ENCODE measurements around the gene CIB4.

Gene CIB4

GRCh38 chr2:26584191-26584590 lies 57.0 kb downstream of the CIB4 start:
- no peaks in the 10 kb centered on the region for H3K27me3 ChIP-seq (ENCODE audit: insufficient read depth, low read length, poor library complexity)
- no peak overlapping the region for H3K27ac ChIP-seq (ENCODE audit: low read depth, low read length)
- no peak overlapping the region for H4K8ac ChIP-seq (ENCODE audit: low read depth, low read length)
- H3K36me3 ChIP-seq (ENCODE audit: control insufficient read depth, insufficient read depth, low read length), result no peaks in the 10 kb centered on the region
- H3K79me2 ChIP-seq (ENCODE audit: control insufficient read depth, insufficient read depth, low read length), result no peaks in the 10 kb centered on the region
- H3K9ac ChIP-seq (ENCODE audit: low read length), result no peak overlapping the region
- DNase-seq, result no peak
- WGBS (ENCODE audit: extremely low coverage, insufficient coverage, low lambda C conversion rate), result no CpG with 5 or more reads among the region's 4 CpGs
- no peak overlapping the region for H4K5ac ChIP-seq (ENCODE audit: low read length)
- no peak overlapping the region for H2BK5ac ChIP-seq (ENCODE audit: low read length)
- H3K79me1 ChIP-seq (ENCODE audit: low read length), result no peaks in the 10 kb centered on the region
- H3K18ac ChIP-seq (ENCODE audit: low read length), result no peak overlapping the region
- no peak overlapping the region for H3K4ac ChIP-seq (ENCODE audit: low read depth, low read length)
- no peak overlapping the region for H3K23ac ChIP-seq (ENCODE audit: low read length)
- H3K4me2 ChIP-seq (ENCODE audit: low read length), result no peak overlapping the region
- no peak overlapping the region for H2BK120ac ChIP-seq (ENCODE audit: low read depth, low read length)
- H3K4me3 ChIP-seq (ENCODE audit: low read length), result no peak overlapping the region
- H3K56ac ChIP-seq (ENCODE audit: low read length), result no peak overlapping the region
- H2BK15ac ChIP-seq (replicated peaks; ENCODE audit: low read depth), result no peak overlapping the region
- no peaks in the 10 kb centered on the region for H3K4me1 ChIP-seq (ENCODE audit: control insufficient read depth, low read depth, low read length)
- H2AK5ac ChIP-seq (ENCODE audit: low read length), result no peak overlapping the region

- no peaks in the 10 kb centered on the region for H3K36me3 ChIP-seq (ENCODE audit: control insufficient read depth, insufficient read depth, low read length)
Observed at GRCh38 chr2:26583381-26583911, 57.7 kb downstream of the CIB4 start.

GRCh38 chr2:26582890-26583289 lies 58.3 kb downstream of the CIB4 start:
- Histone ChIP-seq H3K18ac (ENCODE audit: low read length) (no peak overlapping the region), H3K4me3 (ENCODE audit: low read length) (no peak overlapping the region), H3K27ac (ENCODE audit: low read depth, low read length) (no peak overlapping the region), H3K4ac (ENCODE audit: low read depth, low read length) (no peak overlapping the region), H3K56ac (ENCODE audit: low read length) (no peak overlapping the region), H4K5ac (ENCODE audit: low read length) (no peak overlapping the region), H3K4me1 (ENCODE audit: control insufficient read depth, low read depth, low read length) (no peaks in the 10 kb centered on the region), H3K36me3 (ENCODE audit: control insufficient read depth, insufficient read depth, low read length) (no peaks in the 10 kb centered on the region), H2BK5ac (ENCODE audit: low read length) (no peak overlapping the region), H3K9ac (ENCODE audit: low read length) (no peak overlapping the region), H2BK120ac (ENCODE audit: low read depth, low read length) (no peak overlapping the region), H3K4me2 (ENCODE audit: low read length) (no peak overlapping the region), H3K23ac (ENCODE audit: low read length) (no peak overlapping the region), H3K79me2 (ENCODE audit: control insufficient read depth, insufficient read depth, low read length) (no peaks in the 10 kb centered on the region), H4K8ac (ENCODE audit: low read depth, low read length) (no peak overlapping the region), H3K79me1 (ENCODE audit: low read length) (no peaks in the 10 kb centered on the region), H3K27me3 (ENCODE audit: insufficient read depth, low read length, poor library complexity) (no peaks in the 10 kb centered on the region), H2BK15ac (replicated peaks; ENCODE audit: low read depth) (no peak overlapping the region), H2AK5ac (ENCODE audit: low read length) (no peak overlapping the region)
- WGBS (ENCODE audit: extremely low coverage, insufficient coverage, low lambda C conversion rate), result no CpG with 5 or more reads among the region's 5 CpGs
- DNase-seq, result no peak

More at GRCh38 chr2:26583381-26583911, 57.7 kb downstream of the CIB4 start:
- no peak overlapping the region for H2AK5ac ChIP-seq (ENCODE audit: low read length)
- no peak overlapping the region for H3K27ac ChIP-seq (ENCODE audit: low read depth, low read length)
- no peaks in the 10 kb centered on the region for H3K4me1 ChIP-seq (ENCODE audit: control insufficient read depth, low read depth, low read length)
- no peak overlapping the region for H3K4me2 ChIP-seq (ENCODE audit: low read length)
- H2BK120ac ChIP-seq (ENCODE audit: low read depth, low read length), result no peak overlapping the region
- H3K4me3 ChIP-seq (ENCODE audit: low read length), result no peak overlapping the region
- H3K18ac ChIP-seq (ENCODE audit: low read length), result no peak overlapping the region
- no peaks in the 10 kb centered on the region for H3K79me2 ChIP-seq (ENCODE audit: control insufficient read depth, insufficient read depth, low read length)
- no peak overlapping the region for H2BK15ac ChIP-seq (replicated peaks; ENCODE audit: low read depth)
- no peak for DNase-seq
- no peak overlapping the region for H4K5ac ChIP-seq (ENCODE audit: low read length)
- H3K23ac ChIP-seq (ENCODE audit: low read length), result no peak overlapping the region
- H3K56ac ChIP-seq (ENCODE audit: low read length), result no peak overlapping the region
- H3K9ac ChIP-seq (ENCODE audit: low read length), result no peak overlapping the region
- H3K27me3 ChIP-seq (ENCODE audit: insufficient read depth, low read length, poor library complexity), result no peaks in the 10 kb centered on the region
- H3K79me1 ChIP-seq (ENCODE audit: low read length), result no peaks in the 10 kb centered on the region
- no peak overlapping the region for H3K4ac ChIP-seq (ENCODE audit: low read depth, low read length)
- no peak overlapping the region for H4K8ac ChIP-seq (ENCODE audit: low read depth, low read length)
- WGBS (ENCODE audit: extremely low coverage, insufficient coverage, low lambda C conversion rate), result no CpG with 5 or more reads among the region's 8 CpGs
- no peak overlapping the region for H2BK5ac ChIP-seq (ENCODE audit: low read length)

- H3K4me1 ChIP-seq (ENCODE audit: control insufficient read depth, low read depth, low read length), result no peaks in the 10 kb centered on the region
- no peaks in the 10 kb centered on the region for H3K79me2 ChIP-seq (ENCODE audit: control insufficient read depth, insufficient read depth, low read length)
- no peak for DNase-seq
- no peak overlapping the region for H3K4ac ChIP-seq (ENCODE audit: low read depth, low read length)
- H4K8ac ChIP-seq (ENCODE audit: low read depth, low read length), result no peak overlapping the region
- H3K56ac ChIP-seq (ENCODE audit: low read length), result no peak overlapping the region
- H4K5ac ChIP-seq (ENCODE audit: low read length), result no peak overlapping the region
- H3K4me3 ChIP-seq (ENCODE audit: low read length), result no peak overlapping the region
- no peaks in the 10 kb centered on the region for H3K27me3 ChIP-seq (ENCODE audit: insufficient read depth, low read length, poor library complexity)
- no CpG with 5 or more reads among the region's 18 CpGs for WGBS (ENCODE audit: extremely low coverage, insufficient coverage, low lambda C conversion rate)
- no peak overlapping the region for H2BK15ac ChIP-seq (replicated peaks; ENCODE audit: low read depth)
- no peak overlapping the region for H3K23ac ChIP-seq (ENCODE audit: low read length)
- no peak overlapping the region for H3K27ac ChIP-seq (ENCODE audit: low read depth, low read length)
- no peak overlapping the region for H3K9ac ChIP-seq (ENCODE audit: low read length)
- H3K79me1 ChIP-seq (ENCODE audit: low read length), result no peaks in the 10 kb centered on the region
- H3K36me3 ChIP-seq (ENCODE audit: control insufficient read depth, insufficient read depth, low read length), result no peaks in the 10 kb centered on the region
- H2AK5ac ChIP-seq (ENCODE audit: low read length), result no peak overlapping the region
- no peak overlapping the region for H2BK5ac ChIP-seq (ENCODE audit: low read length)
- H3K4me2 ChIP-seq (ENCODE audit: low read length), result no peak overlapping the region
- H3K18ac ChIP-seq (ENCODE audit: low read length), result no peak overlapping the region
- no peak overlapping the region for H2BK120ac ChIP-seq (ENCODE audit: low read depth, low read length)
Observed at GRCh38 chr2:26581991-26582842, 58.9 kb downstream of the CIB4 start.

GRCh38 chr2:26581266-26581990 lies 59.7 kb downstream of the CIB4 start:
- no peak overlapping the region for H2AK5ac ChIP-seq (ENCODE audit: low read length)
- DNase-seq, result no peak

More at GRCh38 chr2:26581266-26581990, 59.7 kb downstream of the CIB4 start:
- Histone ChIP-seq H3K4me2 (ENCODE audit: low read length) (no peak overlapping the region), H3K79me1 (ENCODE audit: low read length) (no peaks in the 10 kb centered on the region), H2BK5ac (ENCODE audit: low read length) (no peak overlapping the region), H2BK15ac (replicated peaks; ENCODE audit: low read depth) (no peak overlapping the region), H2BK120ac (ENCODE audit: low read depth, low read length) (no peak overlapping the region), H3K27me3 (ENCODE audit: insufficient read depth, low read length, poor library complexity) (no peaks in the 10 kb centered on the region), H4K5ac (ENCODE audit: low read length) (no peak overlapping the region), H3K56ac (ENCODE audit: low read length) (no peak overlapping the region), H3K9ac (ENCODE audit: low read length) (no peak overlapping the region), H3K23ac (ENCODE audit: low read length) (no peak overlapping the region), H3K18ac (ENCODE audit: low read length) (no peak overlapping the region), H3K27ac (ENCODE audit: low read depth, low read length) (no peak overlapping the region), H3K36me3 (ENCODE audit: control insufficient read depth, insufficient read depth, low read length) (no peaks in the 10 kb centered on the region), H4K8ac (ENCODE audit: low read depth, low read length) (no peak overlapping the region), H3K4me1 (ENCODE audit: control insufficient read depth, low read depth, low read length) (no peaks in the 10 kb centered on the region), H3K4me3 (ENCODE audit: low read length) (no peak overlapping the region), H3K4ac (ENCODE audit: low read depth, low read length) (no peak overlapping the region), H3K79me2 (ENCODE audit: control insufficient read depth, insufficient read depth, low read length) (no peaks in the 10 kb centered on the region)
- WGBS (ENCODE audit: extremely low coverage, insufficient coverage, low lambda C conversion rate), result no CpG with 5 or more reads among the region's 12 CpGs

Measured in mesendoderm (in vitro differentiated cells).